ENCODE results near the gene QARS1.

The QARS1 gene

DNA sequence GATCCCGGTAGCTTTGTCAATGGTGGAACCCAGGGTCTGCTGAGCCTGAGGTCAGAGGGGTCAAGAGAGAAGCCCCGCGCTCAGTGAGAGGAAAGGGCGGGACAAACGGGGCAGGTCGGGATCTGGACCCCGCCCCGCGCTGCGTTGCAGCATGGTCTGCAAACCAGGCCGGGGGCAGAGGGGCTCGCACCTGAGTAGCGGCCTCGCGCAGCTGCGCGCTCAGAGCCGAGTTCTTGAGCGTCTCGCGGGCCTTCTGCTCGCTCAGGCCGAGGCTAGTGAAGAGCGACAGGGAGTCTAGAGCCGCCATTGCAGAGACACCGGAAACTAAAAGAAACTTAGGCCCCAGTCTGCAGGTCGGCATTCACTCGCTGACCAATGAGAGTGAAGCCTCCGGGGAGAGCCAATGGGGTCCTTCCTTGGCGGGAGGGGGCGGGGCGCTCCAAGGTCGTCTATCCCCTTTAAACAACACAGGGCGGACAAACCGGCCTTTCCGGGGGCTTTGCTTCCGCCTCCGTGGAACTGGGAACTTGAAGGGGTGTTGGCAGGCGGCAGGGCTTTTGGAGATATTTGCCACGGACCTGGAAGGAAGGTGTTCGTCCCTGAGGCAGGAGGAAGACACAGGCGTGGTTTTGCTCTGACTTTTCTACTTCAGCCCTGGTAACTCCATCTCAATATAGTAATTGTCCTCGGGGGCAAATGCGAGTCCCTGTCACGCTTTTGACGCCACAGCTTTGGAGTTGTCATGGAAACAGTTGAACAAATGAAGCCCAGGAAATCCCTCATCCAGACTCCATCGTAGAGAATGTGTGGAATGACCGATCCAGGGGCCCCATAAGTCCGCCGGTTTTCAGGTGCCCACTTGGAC lies at the start of gene QARS1:
TSS of gene QARS1 (minus strand) at position 331 of the 865 bp plus-strand sequence. CDS start at position 307, 24 bp downstream.
- Mint-ChIP-seq H3K9me3 (no peaks in the 10 kb centered on the region), H3K4me1 (peaks cover 37% of the 10 kb centered on the region), H3K36me3 (peaks cover 58% of the 10 kb centered on the region), H3K4me3 (peak within 1 kb of the TSS; percentile 93), H3K27me3 (no peaks in the 10 kb centered on the region), H3K27ac (peak within 1 kb of the TSS; percentile 96)
- ATAC-seq, result peak; percentile 98

DNA sequence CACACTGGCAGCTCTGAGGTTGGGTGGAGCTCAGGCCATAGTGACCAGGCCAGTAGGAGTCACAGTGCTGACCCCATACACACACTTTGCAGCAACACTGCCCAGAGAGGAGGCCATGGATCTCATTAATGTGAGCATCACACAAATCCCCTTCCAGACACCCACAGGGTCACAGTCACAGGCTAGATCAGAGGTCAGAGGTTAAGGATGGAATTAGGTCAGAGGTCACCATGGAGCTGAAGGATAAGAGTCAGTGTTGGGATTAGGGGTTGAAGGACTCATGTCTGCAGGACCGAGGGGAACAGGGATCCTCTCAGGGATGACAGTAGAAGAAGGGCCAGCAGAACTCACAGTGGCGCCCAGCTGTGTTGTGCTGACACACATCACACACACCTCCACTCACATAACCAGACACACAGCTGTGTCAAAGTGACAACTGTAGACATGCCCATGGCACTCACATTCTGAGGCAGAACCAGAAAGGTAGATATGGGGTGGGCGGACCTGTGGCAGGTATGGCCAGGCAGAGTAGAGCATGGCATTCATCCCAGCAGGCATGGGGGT lies 48.9 kb upstream of the QARS1 start:
- no peak overlapping the region for H3K27ac Mint-ChIP-seq

DNA sequence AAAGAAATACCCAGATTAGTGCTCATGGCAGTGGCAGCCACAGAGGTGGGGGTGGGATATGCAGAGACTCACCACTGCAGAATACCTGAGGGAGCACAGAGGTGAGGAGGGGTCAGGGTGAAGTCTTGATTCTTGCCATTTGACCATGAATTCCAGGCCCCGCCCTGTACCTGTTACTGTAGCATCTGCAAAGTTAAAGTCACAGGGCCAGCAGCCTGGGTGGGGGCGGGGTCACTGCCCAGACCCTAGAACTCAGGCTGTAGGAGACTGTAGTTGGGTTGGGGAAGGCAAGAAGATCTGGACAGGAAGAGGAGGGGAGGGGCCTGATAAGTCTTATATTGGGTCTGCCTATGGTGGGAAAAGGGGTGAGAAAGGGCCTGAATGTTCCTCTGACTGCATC lies 47.1 kb upstream of the QARS1 start:
- no peaks in the 10 kb centered on the region for H3K36me3 Mint-ChIP-seq
- no peak overlapping the region for H3K27ac Mint-ChIP-seq
- no peaks in the 10 kb centered on the region for H3K4me1 Mint-ChIP-seq
- H3K4me3 Mint-ChIP-seq, result no peak overlapping the region
- no peaks in the 10 kb centered on the region for H3K27me3 Mint-ChIP-seq
- no peak for ATAC-seq
- H3K9me3 Mint-ChIP-seq, result no peaks in the 10 kb centered on the region

More for the DNA sequence above, 48.9 kb upstream of the QARS1 start:
- Mint-ChIP-seq H3K9me3 (no peaks in the 10 kb centered on the region), H3K27me3 (no peaks in the 10 kb centered on the region), H3K4me1 (peaks cover 6% of the 10 kb centered on the region), H3K4me3 (no peak overlapping the region), H3K36me3 (no peaks in the 10 kb centered on the region)
- ATAC-seq, result no peak

DNA sequence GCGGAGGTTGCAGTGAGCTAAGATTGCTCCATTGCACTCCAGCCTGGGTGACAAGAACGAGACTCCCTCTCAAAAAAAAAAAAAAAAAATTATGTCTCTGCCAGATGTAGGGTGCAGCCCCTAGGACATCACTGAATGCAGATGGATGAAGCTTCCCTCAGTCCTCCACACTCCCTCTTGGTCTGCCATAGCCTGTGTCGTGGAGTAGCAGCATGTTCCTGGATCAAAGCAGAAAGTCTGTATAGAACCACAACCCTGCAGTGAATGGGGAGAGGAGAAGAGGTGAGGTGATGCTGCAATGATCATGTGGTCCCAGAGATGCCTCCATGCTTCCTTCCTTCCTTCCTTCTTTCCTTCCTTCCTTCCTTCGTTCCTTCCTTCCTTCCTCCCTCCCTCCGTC lies 43.6 kb upstream of the QARS1 start:
- H3K4me1 Mint-ChIP-seq, result no peaks in the 10 kb centered on the region
- no peak overlapping the region for H3K4me3 Mint-ChIP-seq
- H3K9me3 Mint-ChIP-seq, result no peaks in the 10 kb centered on the region
- H3K36me3 Mint-ChIP-seq, result no peaks in the 10 kb centered on the region
- H3K27ac Mint-ChIP-seq, result no peak overlapping the region
- no peak for ATAC-seq
- H3K27me3 Mint-ChIP-seq, result no peaks in the 10 kb centered on the region

DNA sequence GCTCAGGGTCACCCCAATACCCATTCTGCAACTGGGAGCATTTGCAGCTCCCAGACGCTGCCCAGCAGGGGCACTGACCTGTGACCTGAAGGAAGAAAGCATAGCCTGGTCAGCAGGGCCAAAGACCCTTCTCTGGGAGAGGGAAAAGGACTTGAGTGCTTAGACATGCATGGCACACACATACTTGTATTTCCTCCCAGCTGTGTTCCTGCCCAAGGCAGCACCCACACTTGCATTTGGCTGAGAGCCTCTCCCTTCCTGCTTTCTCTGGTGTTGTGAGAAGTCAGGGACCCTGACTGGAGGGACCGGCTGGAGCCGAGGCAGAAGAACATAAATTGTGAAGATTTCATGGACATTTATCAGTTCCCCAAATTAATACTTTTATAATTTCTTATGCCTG lies 35.5 kb upstream of the QARS1 start:
- no peak for ATAC-seq
- Mint-ChIP-seq H3K9me3 (peaks cover 6% of the 10 kb centered on the region), H3K4me3 (no peak overlapping the region)

DNA sequence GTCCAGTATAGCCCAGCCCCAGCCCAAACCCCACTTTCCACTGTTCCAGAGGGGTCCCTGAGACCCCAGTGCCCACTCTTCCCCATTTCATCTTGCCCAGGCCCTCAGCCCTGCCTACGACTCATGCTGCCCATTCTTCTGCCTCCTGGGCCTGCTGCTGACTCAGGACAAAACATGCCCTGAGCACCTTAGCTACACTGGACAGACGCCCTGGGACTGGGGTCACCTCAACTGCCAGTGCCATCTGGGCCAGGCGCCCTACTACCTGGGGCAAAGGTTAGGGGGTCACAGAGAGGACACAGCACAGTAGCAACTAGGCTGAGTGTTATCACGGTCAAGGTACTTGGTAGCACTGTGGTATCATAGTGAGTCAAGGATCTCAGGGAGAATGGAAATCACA lies 30.9 kb upstream of the QARS1 start:
- peaks cover 78% of the 10 kb centered on the region for H3K27me3 Mint-ChIP-seq
- H3K9me3 Mint-ChIP-seq, result no peaks in the 10 kb centered on the region
- H3K4me3 Mint-ChIP-seq, result no peak overlapping the region
- no peak for ATAC-seq
- no peaks in the 10 kb centered on the region for H3K36me3 Mint-ChIP-seq
- H3K27ac Mint-ChIP-seq, result no peak overlapping the region
- H3K4me1 Mint-ChIP-seq, result peaks cover 8% of the 10 kb centered on the region

More for the DNA sequence above, 35.5 kb upstream of the QARS1 start:
- peaks cover 52% of the 10 kb centered on the region for H3K27me3 Mint-ChIP-seq
- peaks cover 6% of the 10 kb centered on the region for H3K36me3 Mint-ChIP-seq
- H3K27ac Mint-ChIP-seq, result no peak overlapping the region
- H3K4me1 Mint-ChIP-seq, result no peaks in the 10 kb centered on the region

DNA sequence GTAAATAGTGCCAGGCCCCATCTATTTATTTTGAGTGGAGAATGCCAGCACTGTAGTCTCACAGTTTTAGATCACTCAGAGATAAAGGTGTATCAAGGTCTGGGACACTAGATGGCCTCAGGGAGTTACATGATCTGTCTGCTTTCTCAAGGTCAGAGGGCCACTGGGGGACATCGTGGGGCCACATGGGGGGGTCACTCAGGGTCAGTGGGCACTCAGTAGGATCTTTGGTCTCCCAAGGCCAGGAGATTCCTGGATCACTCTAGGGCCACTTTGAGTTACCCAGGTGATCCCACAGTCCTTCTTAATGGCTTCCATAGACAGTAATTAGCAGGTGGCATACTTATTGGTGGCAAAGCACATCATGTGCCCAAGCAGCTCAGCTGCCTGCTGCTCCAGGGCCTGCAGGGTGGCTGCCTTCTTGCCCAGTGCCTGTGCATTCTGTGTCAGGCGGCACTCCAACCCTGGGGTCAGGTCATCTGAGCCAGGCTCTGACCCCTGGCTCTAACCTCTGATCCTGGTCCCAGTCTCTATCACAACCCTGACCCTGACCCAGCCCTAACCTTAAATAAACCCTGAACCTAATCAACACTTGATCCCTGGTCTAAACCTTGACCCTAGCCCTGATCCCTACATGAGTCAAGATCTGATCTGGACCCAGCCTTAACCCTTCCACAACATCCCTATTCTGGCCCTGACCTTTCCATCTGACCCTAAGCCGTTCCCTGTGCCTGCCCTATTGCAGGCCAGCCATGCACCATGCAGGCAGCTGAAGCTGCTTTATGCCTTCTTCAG lies 30.1 kb upstream of the QARS1 start:
- no peaks in the 10 kb centered on the region for H3K36me3 Mint-ChIP-seq
- no peak overlapping the region for H3K4me3 Mint-ChIP-seq
- peaks cover 75% of the 10 kb centered on the region for H3K27me3 Mint-ChIP-seq
- ATAC-seq, result no peak
- no peak overlapping the region for H3K27ac Mint-ChIP-seq
- H3K4me1 Mint-ChIP-seq, result peaks cover 8% of the 10 kb centered on the region
- no peaks in the 10 kb centered on the region for H3K9me3 Mint-ChIP-seq

DNA sequence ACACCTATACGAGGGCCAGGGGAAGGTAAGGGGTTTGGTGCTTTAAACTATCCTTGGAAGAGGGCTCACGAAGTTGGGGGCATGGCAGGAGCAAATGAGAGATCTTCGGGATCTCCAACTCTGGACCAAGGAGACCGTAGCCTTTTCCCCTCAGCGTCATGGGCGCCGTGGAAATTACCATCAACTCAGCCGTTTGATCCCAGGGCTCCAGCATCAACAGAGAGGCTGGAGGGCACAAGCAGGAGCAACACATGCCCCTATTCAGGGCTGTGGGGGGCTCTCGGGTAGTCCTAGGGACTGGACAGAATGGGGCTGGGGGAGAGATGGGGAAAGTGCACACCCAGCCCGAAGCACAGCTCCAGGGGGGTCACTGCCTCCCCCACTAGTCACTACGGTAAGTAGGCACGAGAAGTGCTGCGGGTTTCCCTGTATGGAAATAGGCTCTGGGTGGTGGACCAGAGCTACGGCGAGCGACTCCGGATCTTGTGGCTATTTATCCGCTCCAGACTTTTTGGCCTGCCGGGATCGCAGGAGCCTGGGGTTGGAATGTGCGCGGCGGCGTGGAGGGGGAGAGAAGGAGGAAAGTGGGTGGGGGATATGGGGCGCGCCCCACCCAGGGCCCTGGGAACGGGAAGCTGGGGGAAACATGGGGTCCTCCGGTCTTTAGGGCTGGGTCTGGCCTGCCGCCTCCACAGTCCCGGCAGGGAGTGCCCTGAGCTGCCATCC lies 28.8 kb upstream of the QARS1 start:
- no peaks in the 10 kb centered on the region for H3K36me3 Mint-ChIP-seq
- no peaks in the 10 kb centered on the region for H3K9me3 Mint-ChIP-seq
- H3K27ac Mint-ChIP-seq, result no peak overlapping the region
- ATAC-seq, result no peak
- peaks cover 8% of the 10 kb centered on the region for H3K4me1 Mint-ChIP-seq
- H3K4me3 Mint-ChIP-seq, result no peak overlapping the region
- H3K27me3 Mint-ChIP-seq, result peaks cover 82% of the 10 kb centered on the region

DNA sequence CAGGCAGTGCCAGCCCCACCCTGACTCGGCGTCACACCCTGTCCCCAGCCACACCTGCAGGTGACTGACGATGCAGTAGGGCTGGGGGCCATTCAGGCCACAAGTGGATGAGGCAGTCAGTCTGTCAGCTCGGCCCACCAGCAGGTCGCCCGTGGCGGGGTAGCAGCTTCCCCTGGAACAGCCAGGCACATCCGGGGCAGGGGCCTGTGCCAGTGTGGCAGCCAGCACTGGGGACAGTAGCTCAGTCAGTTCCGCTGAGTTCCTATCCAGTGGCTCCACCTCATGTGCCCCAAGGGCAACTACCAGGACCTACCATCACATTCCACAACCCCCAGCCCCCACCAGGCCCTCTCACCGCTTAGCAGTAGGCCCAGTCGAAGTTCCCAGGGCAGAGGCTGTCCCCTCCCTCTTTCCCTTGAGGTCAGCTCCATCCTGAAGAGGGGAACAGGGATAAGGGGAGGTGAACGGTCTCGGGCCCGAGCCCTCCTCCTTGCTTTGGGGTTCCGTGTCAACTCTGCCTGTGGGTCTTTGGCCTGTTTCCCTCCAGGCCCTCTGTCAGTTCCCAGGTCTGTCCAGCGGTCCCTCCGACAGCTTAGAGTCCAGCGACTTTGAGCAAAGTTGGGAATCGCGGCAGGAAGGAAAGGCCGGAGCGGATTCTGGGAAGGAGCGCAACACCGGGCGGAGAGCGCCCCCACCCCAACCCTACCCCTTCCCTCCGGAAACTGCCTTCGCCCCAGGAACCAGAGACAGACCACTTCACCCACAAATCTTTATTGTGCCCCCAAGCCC lies 28.1 kb upstream of the QARS1 start, which contains the start of gene LAMB2:
TSS of gene LAMB2 (minus strand) at position 614 of the 789 bp plus-strand sequence. CDS start at position 431, 183 bp downstream.
- Mint-ChIP-seq H3K27ac (no peak within 1 kb of the TSS), H3K27me3 (peaks cover 75% of the 10 kb centered on the region), H3K4me3 (no peak within 1 kb of the TSS), H3K36me3 (no peaks in the 10 kb centered on the region), H3K4me1 (peaks cover 8% of the 10 kb centered on the region), H3K9me3 (no peaks in the 10 kb centered on the region)
- no peak for ATAC-seq

DNA sequence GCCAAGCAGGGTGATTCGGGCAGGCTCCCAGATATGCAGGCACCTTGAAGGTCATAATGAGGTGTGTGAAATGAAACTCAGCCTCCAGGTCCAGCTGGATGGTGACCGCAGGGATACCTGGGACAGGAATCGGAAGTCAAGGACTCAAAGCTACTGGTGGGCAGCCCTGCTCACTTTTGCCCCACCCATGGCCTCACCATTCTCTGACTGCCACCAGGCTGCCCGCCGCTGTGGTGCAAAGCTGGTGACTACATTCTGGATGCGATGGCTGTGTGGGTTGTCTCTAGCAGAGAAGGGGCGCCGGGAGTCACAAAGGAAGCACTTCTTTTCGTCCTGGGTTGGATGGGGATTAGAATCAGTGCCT lies 27.5 kb upstream of the QARS1 start:
- no peak for ATAC-seq
- Mint-ChIP-seq H3K36me3 (no peaks in the 10 kb centered on the region), H3K27me3 (peaks cover 69% of the 10 kb centered on the region), H3K4me1 (peaks cover 8% of the 10 kb centered on the region), H3K9me3 (no peaks in the 10 kb centered on the region), H3K27ac (no peak overlapping the region), H3K4me3 (no peak overlapping the region)

DNA sequence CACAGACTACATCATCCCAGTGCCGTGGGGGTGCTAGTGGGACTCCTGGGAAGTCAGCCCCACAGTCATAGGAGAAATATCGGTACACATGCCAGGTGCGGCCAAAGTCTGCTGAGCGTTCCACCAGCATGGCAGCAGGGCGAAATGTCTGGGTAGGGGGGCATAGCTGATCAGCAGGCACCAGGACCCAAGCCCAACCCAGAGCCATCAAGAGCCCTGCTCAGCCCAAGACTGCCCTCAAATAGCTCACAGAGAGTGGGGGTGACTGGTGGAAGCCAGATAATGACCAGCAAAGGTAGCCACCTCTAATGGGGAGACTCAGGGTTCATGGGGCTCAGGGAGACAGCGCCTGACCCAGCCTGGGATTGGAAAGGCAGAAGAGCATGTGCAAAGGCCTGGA lies 27.0 kb upstream of the QARS1 start:
- Mint-ChIP-seq H3K27me3 (peaks cover 69% of the 10 kb centered on the region), H3K36me3 (no peaks in the 10 kb centered on the region), H3K4me1 (peaks cover 8% of the 10 kb centered on the region), H3K9me3 (no peaks in the 10 kb centered on the region), H3K4me3 (no peak overlapping the region), H3K27ac (no peak overlapping the region)
- ATAC-seq, result no peak

DNA sequence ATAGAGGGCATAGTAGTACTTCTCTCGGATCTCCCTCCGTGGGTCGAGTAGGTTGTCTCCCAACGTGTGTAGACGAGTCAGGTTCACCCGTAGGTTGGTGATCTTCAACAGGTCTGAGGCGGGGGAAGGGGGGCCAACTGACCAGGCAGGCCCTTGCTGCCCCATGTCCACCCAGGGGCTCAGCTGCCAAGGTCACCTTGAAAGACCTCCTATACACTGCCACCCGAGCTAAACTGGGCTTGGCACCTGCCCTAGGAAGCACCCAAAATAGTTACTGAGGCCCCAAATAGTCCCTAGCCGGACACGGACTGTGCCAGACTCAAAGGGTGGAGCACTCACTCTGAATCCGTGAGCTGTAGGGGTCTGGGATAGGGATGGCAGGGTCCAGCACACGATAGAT lies 26.5 kb upstream of the QARS1 start:
- peaks cover 8% of the 10 kb centered on the region for H3K4me1 Mint-ChIP-seq
- no peaks in the 10 kb centered on the region for H3K9me3 Mint-ChIP-seq
- peaks cover 66% of the 10 kb centered on the region for H3K27me3 Mint-ChIP-seq
- no peaks in the 10 kb centered on the region for H3K36me3 Mint-ChIP-seq
- H3K27ac Mint-ChIP-seq, result no peak overlapping the region
- H3K4me3 Mint-ChIP-seq, result no peak overlapping the region
- ATAC-seq, result no peak

DNA sequence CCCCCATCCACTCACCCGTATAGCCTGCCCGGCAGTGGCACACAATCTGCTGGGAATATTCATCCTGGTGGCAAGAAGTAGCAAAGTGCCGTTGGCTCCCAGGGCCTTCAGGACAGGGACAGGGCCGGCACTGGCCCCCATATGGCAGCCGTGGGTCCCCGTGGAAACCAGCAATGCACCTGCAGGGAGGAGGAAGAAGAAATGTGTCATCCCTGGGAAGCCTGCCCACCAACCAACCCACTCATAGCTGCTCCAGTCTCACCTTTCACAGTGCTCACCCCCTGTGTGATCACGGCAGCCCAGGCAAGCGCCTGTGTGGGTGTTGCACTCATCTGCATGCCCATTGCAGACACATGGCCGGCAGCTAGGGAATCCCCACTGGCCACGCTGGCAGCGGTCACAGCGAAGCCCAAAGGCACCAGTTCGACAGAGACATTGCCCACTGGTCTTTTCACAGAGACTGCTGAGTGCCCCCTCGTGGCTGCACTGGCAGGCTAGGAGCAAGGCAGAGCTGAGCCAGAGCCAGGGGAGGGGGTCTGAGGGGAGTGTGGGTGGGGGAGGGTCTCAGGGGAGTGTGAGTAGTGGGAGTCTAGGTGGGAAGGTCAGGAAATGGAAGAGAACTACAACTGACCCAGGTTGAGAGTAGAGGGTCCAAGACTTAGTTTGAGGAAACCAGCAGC lies 20.6 kb upstream of the QARS1 start:
- no peak for ATAC-seq
- Mint-ChIP-seq H3K9me3 (no peaks in the 10 kb centered on the region), H3K36me3 (no peaks in the 10 kb centered on the region), H3K27me3 (peaks cover 13% of the 10 kb centered on the region), H3K27ac (no peak overlapping the region), H3K4me3 (no peak overlapping the region), H3K4me1 (peaks cover 1% of the 10 kb centered on the region)

DNA sequence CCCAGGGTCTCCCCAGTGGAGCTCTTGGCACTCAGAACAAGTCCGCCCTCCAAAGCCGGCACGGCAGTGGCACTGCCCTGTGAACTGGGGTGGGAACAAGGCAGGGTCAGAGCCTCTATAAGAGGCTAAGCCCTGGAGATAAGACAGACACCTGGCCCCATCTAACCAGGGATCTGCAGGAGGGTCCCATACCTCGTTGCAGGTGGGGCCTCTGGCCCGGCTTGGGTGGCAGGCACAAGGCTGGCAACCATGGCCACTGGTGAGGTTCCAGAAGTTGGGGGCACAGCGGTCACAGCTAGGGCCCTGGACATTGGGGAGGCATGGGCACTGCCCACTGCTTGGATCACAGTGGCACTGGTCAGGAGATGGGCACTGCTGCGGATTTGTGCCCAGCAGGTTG lies 19.6 kb upstream of the QARS1 start:
- Mint-ChIP-seq H3K9me3 (no peaks in the 10 kb centered on the region), H3K27ac (no peak overlapping the region), H3K36me3 (peaks cover under 1% of the 10 kb centered on the region), H3K27me3 (peaks cover 5% of the 10 kb centered on the region), H3K4me1 (peaks cover 10% of the 10 kb centered on the region), H3K4me3 (no peak overlapping the region)
- no peak for ATAC-seq

Data from stimulated activated memory B cell treated with anti-CD40 and anti-IgM and Interleukin-4, amounts not matched to agents 10 μg/mL and 1 μg/mL and 100 μg/mL, for 72 hours (primary cell).